C4-2B (cell line): Measurements from ENCODE around the gene PSMB5.

Source experiments
- ZFX ChIP-seq: fragments of 450-650 bp; IDR thresholded peaks from 2 replicates; pipeline ENCODE4 v1.6.1; 2017
- TF ChIP-seq, protein P1 (sequence below): fragments of 450-650 bp; conservative IDR thresholded peaks from 2 replicates; pipeline ENCODE4 v1.5.1; 2017; ENCODE audit warnings: mild to moderate bottlenecking

GRCh38 chr14:23074906-23075305, 40.2 kb upstream of the PSMB5 start:
- TF ChIP-seq, protein P1, sequence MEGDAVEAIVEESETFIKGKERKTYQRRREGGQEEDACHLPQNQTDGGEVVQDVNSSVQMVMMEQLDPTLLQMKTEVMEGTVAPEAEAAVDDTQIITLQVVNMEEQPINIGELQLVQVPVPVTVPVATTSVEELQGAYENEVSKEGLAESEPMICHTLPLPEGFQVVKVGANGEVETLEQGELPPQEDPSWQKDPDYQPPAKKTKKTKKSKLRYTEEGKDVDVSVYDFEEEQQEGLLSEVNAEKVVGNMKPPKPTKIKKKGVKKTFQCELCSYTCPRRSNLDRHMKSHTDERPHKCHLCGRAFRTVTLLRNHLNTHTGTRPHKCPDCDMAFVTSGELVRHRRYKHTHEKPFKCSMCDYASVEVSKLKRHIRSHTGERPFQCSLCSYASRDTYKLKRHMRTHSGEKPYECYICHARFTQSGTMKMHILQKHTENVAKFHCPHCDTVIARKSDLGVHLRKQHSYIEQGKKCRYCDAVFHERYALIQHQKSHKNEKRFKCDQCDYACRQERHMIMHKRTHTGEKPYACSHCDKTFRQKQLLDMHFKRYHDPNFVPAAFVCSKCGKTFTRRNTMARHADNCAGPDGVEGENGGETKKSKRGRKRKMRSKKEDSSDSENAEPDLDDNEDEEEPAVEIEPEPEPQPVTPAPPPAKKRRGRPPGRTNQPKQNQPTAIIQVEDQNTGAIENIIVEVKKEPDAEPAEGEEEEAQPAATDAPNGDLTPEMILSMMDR = no peak
- TF ChIP-seq ZFX = no peak
